HCT116 (cell line): ENCODE measurements around the gene USP3. TPM values are rescaled to one million over a fixed set of nuclear protein-coding genes. Genes with fewer than 3 reads are reported as not detected.

Experiments
- ATAC-seq: fragments of 200-7000 bp; cut with Tn5 transposase; 2 replicates; pipeline ENCODE4 v1.9.1; 2020; ENCODE audit warnings: mild to moderate bottlenecking, moderate library complexity
- BruUV-seq: library from RNA; stranded (reverse); fragments of 400-500 nt; replicated peaks from 2 replicates; lab custom pipeline; 2021; lab: Mats Ljungman, UMichigan
- CTCF ChIA-PET: fragments of 300-600 bp; sonication (Branson Sonifier 250); formaldehyde crosslinking; loops from one replicate; lab custom pipeline; 2021; ENCODE audit warnings: antibody characterized with exemption; lab: Charles Lee
- POLR2A ChIA-PET: fragments of 300-600, 350-600 bp; sonication (Branson Sonifier 250); formaldehyde crosslinking; loops from one replicate; lab custom pipeline; 2021; ENCODE audit warnings: antibody characterized with exemption; lab: Charles Lee
- RAD21 ChIA-PET, 2 experiments: fragments of 300-600 bp; sonication (Branson Sonifier 250); formaldehyde crosslinking; loops; one replicate each; lab custom pipeline; 2023; ENCODE audit warnings: low total read pairs in 2 of 2; ENCODE audit not compliant: uncharacterized antibody in 2 of 2, unreplicated experiment in 2 of 2, low non-redundant PET in 1 of 2; lab: Charles Lee
- DNase-seq: peaks from one replicate; pipeline ENCODE4 v3.0.0-alpha.2; 2010; ENCODE audit warnings: low read depth, low spot score
- H2AFZ ChIP-seq: fragments of 200-600 bp; shearing (Covaris generic), sonication (generic); 2 replicates; pipeline ENCODE4 v1.6.1; 2017; ENCODE audit warnings: low read depth, mixed run types, mixed read lengths, antibody characterized with exemption, low read length; ENCODE audit not compliant: poor library complexity, severe bottlenecking
- H3K27ac ChIP-seq: 2 replicates; pipeline ENCODE4 v1.5.1; 2012; ENCODE audit warnings: low read depth, low read length
- H3K27me3 ChIP-seq: fragments of 200-600 bp; sonication (generic); 2 replicates; pipeline ENCODE4 v1.6.1; 2016; ENCODE audit warnings: mixed run types, low read length, mixed read lengths; ENCODE audit not compliant: insufficient read depth
- H3K36me3 ChIP-seq, 2 experiments: fragments of 200-500 bp in 1 of 2; fragments of 200-600 bp in 1 of 2; sonication (Bioruptor generic) in 1 of 2; sonication (generic) in 1 of 2; 2 replicates each; pipeline versions ENCODE4 v1.5.1 to v1.6.1; 2014 to 2016; ENCODE audit warnings: low read length in 2 of 2, inconsistent platforms in 1 of 2, mixed read lengths in 1 of 2, mixed run types in 1 of 2; ENCODE audit not compliant: insufficient read depth in 2 of 2, control insufficient read depth in 1 of 2
- H3K4me1 ChIP-seq, 2 experiments: fragments of 200-600 bp in 1 of 2; sonication (generic) in 1 of 2; 2 replicates each; pipeline versions ENCODE4 v1.5.1 to v1.6.1; 2012 to 2017; ENCODE audit warnings: low read length in 2 of 2, inconsistent platforms in 1 of 2, mild to moderate bottlenecking in 1 of 2, mixed read lengths in 1 of 2, mixed run types in 1 of 2, moderate library complexity in 1 of 2; ENCODE audit not compliant: insufficient read depth in 2 of 2, control insufficient read depth in 1 of 2
- H3K4me2 ChIP-seq: fragments of 200-600 bp; sonication (generic); 2 replicates; pipeline ENCODE4 v1.6.1; 2017; ENCODE audit warnings: mixed run types, low read length, mixed read lengths
- H3K4me3 ChIP-seq, 2 experiments: fragments of 200-600 bp in 1 of 2; sonication (generic) in 1 of 2; replicated peaks in 1 of 2; 2 replicates each; pipeline ENCODE4 v1.5.1; 2011 to 2016; ENCODE audit warnings: low read length in 2 of 2, control low read depth in 1 of 2, low read depth in 1 of 2, mild to moderate bottlenecking in 1 of 2, mixed read lengths in 1 of 2, mixed run types in 1 of 2
- H3K79me2 ChIP-seq: fragments of 200-600 bp; sonication (generic); 2 replicates; pipeline ENCODE4 v1.6.1; 2017; ENCODE audit warnings: mild to moderate bottlenecking, mixed run types, low read length, moderate library complexity, mixed read lengths; ENCODE audit not compliant: insufficient read depth
- H3K9ac ChIP-seq: fragments of 200-600 bp; sonication (generic); 2 replicates; pipeline ENCODE4 v1.6.1; 2016; ENCODE audit warnings: low read length, mixed read lengths
- H3K9me2 ChIP-seq: fragments of 200-600 bp; sonication (generic), shearing (Covaris generic); 2 replicates; pipeline ENCODE4 v1.6.1; 2017; ENCODE audit warnings: mixed run types, mild to moderate bottlenecking, moderate library complexity; ENCODE audit not compliant: insufficient read depth
- H3K9me3 ChIP-seq, 2 experiments: fragments of 200-500 bp in 1 of 2; fragments of 200-600 bp in 1 of 2; sonication (Bioruptor generic) in 1 of 2; sonication (generic) in 1 of 2; 2 replicates each; pipeline ENCODE4 v1.6.1; 2014 to 2017; ENCODE audit warnings: low read length in 2 of 2, mixed read lengths in 2 of 2, inconsistent platforms in 1 of 2, low read depth in 1 of 2, mild to moderate bottlenecking in 1 of 2, mixed run types in 1 of 2, moderate library complexity in 1 of 2; ENCODE audit not compliant: control insufficient read depth in 1 of 2, insufficient read depth in 1 of 2
- H4K20me1 ChIP-seq: fragments of 200-600 bp; sonication (generic), shearing (Covaris generic); 2 replicates; pipeline ENCODE4 v1.6.1; 2017; ENCODE audit warnings: mixed run types, mild to moderate bottlenecking, moderate library complexity; ENCODE audit not compliant: insufficient read depth
- CBX3 ChIP-seq: IDR thresholded peaks from 2 replicates; pipeline ENCODE4 v1.6.1; 2012; ENCODE audit warnings: low read depth
- EGR1 ChIP-seq: IDR thresholded peaks from 2 replicates; pipeline ENCODE4 v1.6.1; 2012; ENCODE audit warnings: low read depth
- ELF1 ChIP-seq: IDR thresholded peaks from 2 replicates; pipeline ENCODE4 v1.6.1; 2012; ENCODE audit warnings: low read depth, borderline replicate concordance
- EZH2 ChIP-seq: fragments of 200-600 bp; sonication (generic); IDR thresholded peaks from 2 replicates; pipeline ENCODE4 v1.6.1; 2017; ENCODE audit warnings: antibody characterized with exemption, mixed run types
- POLR2A ChIP-seq: IDR thresholded peaks from 2 replicates; pipeline ENCODE4 v1.7.0; 2011; ENCODE audit warnings: borderline replicate concordance; ENCODE audit not compliant: insufficient read depth, insufficient read length; ENCODE audit errors: extremely low read depth
- POLR2AphosphoS5 ChIP-seq: IDR thresholded peaks from 2 replicates; pipeline ENCODE4 v1.6.1; 2011; ENCODE audit warnings: mild to moderate bottlenecking, low read depth, low read length, moderate library complexity
- TCF7L2 ChIP-seq: IDR thresholded peaks from 2 replicates; pipeline ENCODE4 v1.7.0; 2011; ENCODE audit warnings: borderline replicate concordance, inconsistent platforms; ENCODE audit not compliant: insufficient read depth, insufficient read length; ENCODE audit errors: extremely low read depth
- YY1 ChIP-seq: IDR thresholded peaks from 2 replicates; pipeline ENCODE4 v1.6.1; 2011; ENCODE audit warnings: low read length, low read depth, moderate library complexity, mild to moderate bottlenecking; ENCODE audit not compliant: insufficient replicate concordance; ENCODE audit errors: extremely low read depth
- intact Hi-C: fragments of 100-400 bp; cut with micrococcal nuclease; formaldehyde crosslinking; loops from 2 replicates; pipeline ENCODE4 v1.10.0; 2022
- total RNA-seq: library from RNA; stranded (reverse); gene quantifications from one replicate; pipeline ENCODE4 v1.2.1, GENCODE V29; 2021; ENCODE audit not compliant: unreplicated experiment
- TF ChIP-seq, protein P1 (sequence below), 3 experiments: fragments of 200-600 bp in 1 of 3; sonication (generic) in 1 of 3; IDR thresholded peaks in 2 of 3; conservative IDR thresholded peaks in 1 of 3; 2 replicates each; pipeline ENCODE4 v1.5.1; 2012 to 2017; ENCODE audit warnings: low read depth in 2 of 3, low read length in 2 of 3, antibody characterized with exemption in 1 of 3, borderline replicate concordance in 1 of 3, control low read depth in 1 of 3, mild to moderate bottlenecking in 1 of 3, mixed read lengths in 1 of 3, mixed run types in 1 of 3, moderate library complexity in 1 of 3; ENCODE audit not compliant: insufficient read depth in 1 of 3
- TF ChIP-seq, protein P2 (sequence below): IDR thresholded peaks from 2 replicates; pipeline ENCODE4 v1.6.1; 2012
- TF ChIP-seq, protein P3 (sequence below): IDR thresholded peaks from 2 replicates; pipeline ENCODE4 v1.6.1; 2011; ENCODE audit warnings: mild to moderate bottlenecking, low read length, moderate library complexity; ENCODE audit not compliant: insufficient replicate concordance; ENCODE audit errors: extremely low read depth

The USP3 gene
- total RNA-seq, 1 experiment from 2014 or later: 61.6 TPM

DNA sequence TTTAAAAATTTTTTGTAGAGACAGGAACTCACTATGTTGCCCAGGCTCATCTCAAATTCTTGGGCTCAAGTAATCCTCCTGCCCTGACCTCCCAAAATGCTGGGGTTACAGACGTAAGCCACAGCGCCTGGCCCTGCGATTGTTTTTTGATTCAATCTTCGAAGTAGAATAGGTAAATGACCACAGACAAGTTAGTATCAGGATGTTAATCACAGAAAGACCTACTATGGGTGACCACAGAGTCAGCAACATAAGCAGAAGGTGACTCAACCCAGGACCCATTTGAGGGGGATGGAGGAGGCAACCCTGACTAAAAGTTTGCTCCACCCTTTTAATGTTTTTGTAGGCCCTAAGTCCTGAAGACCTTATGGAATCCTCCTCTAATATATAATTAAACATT, 10.0 kb upstream of the USP3 start:
- H4K20me1 ChIP-seq: no peaks in the 10 kb centered on the region
- RAD21 ChIA-PET: no interaction called here
- H3K36me3 ChIP-seq: no peaks in the 10 kb centered on the region
- no peak overlapping the region for H3K27ac ChIP-seq
- no peak overlapping the region for H3K4me3 ChIP-seq
- BruUV-seq: no TSS peak
- no peaks in the 10 kb centered on the region for H3K27me3 ChIP-seq
- no peak for DNase-seq
- POLR2A ChIA-PET: no interaction called here
- no peak overlapping the region for H3K4me2 ChIP-seq
- TF ChIP-seq TCF7L2 (no peak), EGR1 (no peak)
- TF ChIP-seq, protein P1, sequence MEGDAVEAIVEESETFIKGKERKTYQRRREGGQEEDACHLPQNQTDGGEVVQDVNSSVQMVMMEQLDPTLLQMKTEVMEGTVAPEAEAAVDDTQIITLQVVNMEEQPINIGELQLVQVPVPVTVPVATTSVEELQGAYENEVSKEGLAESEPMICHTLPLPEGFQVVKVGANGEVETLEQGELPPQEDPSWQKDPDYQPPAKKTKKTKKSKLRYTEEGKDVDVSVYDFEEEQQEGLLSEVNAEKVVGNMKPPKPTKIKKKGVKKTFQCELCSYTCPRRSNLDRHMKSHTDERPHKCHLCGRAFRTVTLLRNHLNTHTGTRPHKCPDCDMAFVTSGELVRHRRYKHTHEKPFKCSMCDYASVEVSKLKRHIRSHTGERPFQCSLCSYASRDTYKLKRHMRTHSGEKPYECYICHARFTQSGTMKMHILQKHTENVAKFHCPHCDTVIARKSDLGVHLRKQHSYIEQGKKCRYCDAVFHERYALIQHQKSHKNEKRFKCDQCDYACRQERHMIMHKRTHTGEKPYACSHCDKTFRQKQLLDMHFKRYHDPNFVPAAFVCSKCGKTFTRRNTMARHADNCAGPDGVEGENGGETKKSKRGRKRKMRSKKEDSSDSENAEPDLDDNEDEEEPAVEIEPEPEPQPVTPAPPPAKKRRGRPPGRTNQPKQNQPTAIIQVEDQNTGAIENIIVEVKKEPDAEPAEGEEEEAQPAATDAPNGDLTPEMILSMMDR (IDR thresholded peaks at IDR 0.05 in 2 of 3, conservative IDR thresholded peaks at IDR 0.05 in 1 of 3; ENCODE audit: borderline replicate concordance in 1 of 3, insufficient read depth in 1 of 3, low read depth in 2 of 3, low read length in 2 of 3): no peak
- H3K79me2 ChIP-seq: no peaks in the 10 kb centered on the region
- H3K9me2 ChIP-seq: no peaks in the 10 kb centered on the region
- no peak for ATAC-seq
- intact Hi-C loops: no loop called here
- no peak overlapping the region for H2AFZ ChIP-seq
- no peaks in the 10 kb centered on the region for H3K9me3 ChIP-seq
- H3K9ac ChIP-seq: no peak overlapping the region
- H3K4me1 ChIP-seq: peaks cover 5 to 20% of the 10 kb centered on the region in 2 experiments; a peak in 3 of 4 replicates
- CTCF ChIA-PET: no interaction called here

DNA sequence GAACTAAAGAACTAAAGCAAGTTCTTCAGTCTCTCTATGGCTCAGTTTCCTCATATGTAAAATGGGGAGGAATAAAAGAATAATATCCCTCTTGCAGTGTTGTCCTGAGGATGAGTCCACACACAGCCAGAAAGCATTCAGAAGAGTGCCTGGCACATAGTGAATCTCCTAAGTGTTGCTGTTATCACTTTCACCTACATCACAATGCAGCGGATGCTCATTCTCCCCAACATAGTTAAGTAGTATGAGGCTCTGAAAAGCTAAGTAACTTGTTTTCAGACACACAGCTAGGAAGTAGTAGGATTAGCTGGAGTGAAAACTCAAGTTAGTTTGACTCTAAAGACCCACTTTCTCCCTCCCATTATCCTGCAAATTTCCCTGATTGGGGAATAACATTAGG, 9.1 kb upstream of the USP3 start:
- RAD21 ChIA-PET: no interaction called here
- no peak overlapping the region for H3K4me2 ChIP-seq
- no peak overlapping the region for H3K4me3 ChIP-seq
- no peaks in the 10 kb centered on the region for H3K9me3 ChIP-seq
- peaks cover 5 to 20% of the 10 kb centered on the region in 2 experiments; a peak in 3 of 4 replicates for H3K4me1 ChIP-seq
- CTCF ChIA-PET: interaction anchor here (1.9 kb wide), 1 partner anchor 8 kb away, joined by 6 read pairs; no protein-coding TSS in a partner anchor
- H3K79me2 ChIP-seq: no peaks in the 10 kb centered on the region
- H2AFZ ChIP-seq: no peak overlapping the region
- DNase-seq: no peak
- no peaks in the 10 kb centered on the region for H4K20me1 ChIP-seq
- H3K9ac ChIP-seq: no peak overlapping the region
- H3K27ac ChIP-seq: no peak overlapping the region
- intact Hi-C loops: no loop called here
- POLR2A ChIA-PET: no interaction called here
- no peaks in the 10 kb centered on the region for H3K9me2 ChIP-seq
- no peak for ATAC-seq
- H3K27me3 ChIP-seq: no peaks in the 10 kb centered on the region
- TF ChIP-seq POLR2AphosphoS5: no peak
- TF ChIP-seq, protein P2, sequence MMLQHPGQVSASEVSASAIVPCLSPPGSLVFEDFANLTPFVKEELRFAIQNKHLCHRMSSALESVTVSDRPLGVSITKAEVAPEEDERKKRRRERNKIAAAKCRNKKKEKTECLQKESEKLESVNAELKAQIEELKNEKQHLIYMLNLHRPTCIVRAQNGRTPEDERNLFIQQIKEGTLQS: no peak
- TF ChIP-seq POLR2A: no peak
- no peak for TF ChIP-seq ELF1
- no peak for TF ChIP-seq TCF7L2
- TF ChIP-seq CBX3: no peak
- TF ChIP-seq, protein P1 (IDR thresholded peaks at IDR 0.05 in 2 of 3, conservative IDR thresholded peaks at IDR 0.05 in 1 of 3; ENCODE audit: borderline replicate concordance in 1 of 3, insufficient read depth in 1 of 3, low read depth in 2 of 3, low read length in 2 of 3): no peak
- no peak for TF ChIP-seq EZH2
- TF ChIP-seq EGR1: no peak
- TF ChIP-seq, protein P3, sequence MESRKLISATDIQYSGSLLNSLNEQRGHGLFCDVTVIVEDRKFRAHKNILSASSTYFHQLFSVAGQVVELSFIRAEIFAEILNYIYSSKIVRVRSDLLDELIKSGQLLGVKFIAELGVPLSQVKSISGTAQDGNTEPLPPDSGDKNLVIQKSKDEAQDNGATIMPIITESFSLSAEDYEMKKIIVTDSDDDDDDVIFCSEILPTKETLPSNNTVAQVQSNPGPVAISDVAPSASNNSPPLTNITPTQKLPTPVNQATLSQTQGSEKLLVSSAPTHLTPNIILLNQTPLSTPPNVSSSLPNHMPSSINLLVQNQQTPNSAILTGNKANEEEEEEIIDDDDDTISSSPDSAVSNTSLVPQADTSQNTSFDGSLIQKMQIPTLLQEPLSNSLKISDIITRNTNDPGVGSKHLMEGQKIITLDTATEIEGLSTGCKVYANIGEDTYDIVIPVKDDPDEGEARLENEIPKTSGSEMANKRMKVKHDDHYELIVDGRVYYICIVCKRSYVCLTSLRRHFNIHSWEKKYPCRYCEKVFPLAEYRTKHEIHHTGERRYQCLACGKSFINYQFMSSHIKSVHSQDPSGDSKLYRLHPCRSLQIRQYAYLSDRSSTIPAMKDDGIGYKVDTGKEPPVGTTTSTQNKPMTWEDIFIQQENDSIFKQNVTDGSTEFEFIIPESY: no peak
- no peak for TF ChIP-seq YY1
- no TSS peak for BruUV-seq
- no peaks in the 10 kb centered on the region for H3K36me3 ChIP-seq
